ENCODE measurements around the gene RPL41. TPM values are rescaled to one million over a fixed set of nuclear protein-coding genes. Genes with fewer than 3 reads are reported as not detected.

RPL41 gene
- total and polyA plus RNA-seq, 9 of the 15 experiments (the other 6 are each of a cell fraction or from before 2014, with no cell fraction given) = 3,403 to 11,276 (median 5,604) TPM

DNA sequence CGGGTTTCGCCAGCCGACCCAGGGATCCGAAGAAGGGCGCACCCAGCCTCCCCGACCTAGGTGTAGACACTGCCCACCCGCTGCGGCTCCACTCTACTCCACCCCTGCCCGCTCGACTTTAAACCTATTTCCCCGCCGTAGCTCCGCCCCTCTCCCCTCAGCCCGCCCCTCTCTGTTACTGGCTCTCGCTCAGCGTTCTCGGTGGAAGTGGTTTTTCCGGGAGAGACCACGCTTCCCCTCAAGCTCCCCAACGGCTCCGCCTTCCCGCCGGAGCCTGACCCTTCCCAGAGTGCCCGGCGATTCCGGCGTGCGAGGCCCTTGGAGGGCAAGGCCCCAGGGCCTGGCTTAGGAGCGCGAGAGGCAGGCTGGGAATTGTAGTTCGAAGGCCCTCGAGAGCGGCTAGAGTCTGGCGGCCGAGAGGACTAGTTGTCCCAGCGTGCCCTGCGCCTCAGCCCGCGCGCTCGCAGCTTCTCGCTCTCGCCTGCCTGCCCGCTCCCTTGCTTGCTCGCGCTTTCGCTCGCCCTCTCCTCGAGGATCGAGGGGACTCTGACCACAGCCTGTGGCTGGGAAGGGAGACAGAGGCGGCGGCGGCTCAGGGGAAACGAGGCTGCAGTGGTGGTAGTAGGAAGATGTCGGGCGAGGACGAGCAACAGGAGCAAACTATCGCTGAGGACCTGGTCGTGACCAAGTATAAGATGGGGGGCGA lies 12.2 kb upstream of the RPL41 start, which contains the start of gene PA2G4 (continued):
- TF ChIP-seq, protein P1, sequence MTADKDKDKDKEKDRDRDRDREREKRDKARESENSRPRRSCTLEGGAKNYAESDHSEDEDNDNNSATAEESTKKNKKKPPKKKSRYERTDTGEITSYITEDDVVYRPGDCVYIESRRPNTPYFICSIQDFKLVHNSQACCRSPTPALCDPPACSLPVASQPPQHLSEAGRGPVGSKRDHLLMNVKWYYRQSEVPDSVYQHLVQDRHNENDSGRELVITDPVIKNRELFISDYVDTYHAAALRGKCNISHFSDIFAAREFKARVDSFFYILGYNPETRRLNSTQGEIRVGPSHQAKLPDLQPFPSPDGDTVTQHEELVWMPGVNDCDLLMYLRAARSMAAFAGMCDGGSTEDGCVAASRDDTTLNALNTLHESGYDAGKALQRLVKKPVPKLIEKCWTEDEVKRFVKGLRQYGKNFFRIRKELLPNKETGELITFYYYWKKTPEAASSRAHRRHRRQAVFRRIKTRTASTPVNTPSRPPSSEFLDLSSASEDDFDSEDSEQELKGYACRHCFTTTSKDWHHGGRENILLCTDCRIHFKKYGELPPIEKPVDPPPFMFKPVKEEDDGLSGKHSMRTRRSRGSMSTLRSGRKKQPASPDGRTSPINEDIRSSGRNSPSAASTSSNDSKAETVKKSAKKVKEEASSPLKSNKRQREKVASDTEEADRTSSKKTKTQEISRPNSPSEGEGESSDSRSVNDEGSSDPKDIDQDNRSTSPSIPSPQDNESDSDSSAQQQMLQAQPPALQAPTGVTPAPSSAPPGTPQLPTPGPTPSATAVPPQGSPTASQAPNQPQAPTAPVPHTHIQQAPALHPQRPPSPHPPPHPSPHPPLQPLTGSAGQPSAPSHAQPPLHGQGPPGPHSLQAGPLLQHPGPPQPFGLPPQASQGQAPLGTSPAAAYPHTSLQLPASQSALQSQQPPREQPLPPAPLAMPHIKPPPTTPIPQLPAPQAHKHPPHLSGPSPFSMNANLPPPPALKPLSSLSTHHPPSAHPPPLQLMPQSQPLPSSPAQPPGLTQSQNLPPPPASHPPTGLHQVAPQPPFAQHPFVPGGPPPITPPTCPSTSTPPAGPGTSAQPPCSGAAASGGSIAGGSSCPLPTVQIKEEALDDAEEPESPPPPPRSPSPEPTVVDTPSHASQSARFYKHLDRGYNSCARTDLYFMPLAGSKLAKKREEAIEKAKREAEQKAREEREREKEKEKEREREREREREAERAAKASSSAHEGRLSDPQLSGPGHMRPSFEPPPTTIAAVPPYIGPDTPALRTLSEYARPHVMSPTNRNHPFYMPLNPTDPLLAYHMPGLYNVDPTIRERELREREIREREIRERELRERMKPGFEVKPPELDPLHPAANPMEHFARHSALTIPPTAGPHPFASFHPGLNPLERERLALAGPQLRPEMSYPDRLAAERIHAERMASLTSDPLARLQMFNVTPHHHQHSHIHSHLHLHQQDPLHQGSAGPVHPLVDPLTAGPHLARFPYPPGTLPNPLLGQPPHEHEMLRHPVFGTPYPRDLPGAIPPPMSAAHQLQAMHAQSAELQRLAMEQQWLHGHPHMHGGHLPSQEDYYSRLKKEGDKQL (CRISPR knock-in tag; IDR thresholded peaks at IDR 0.05; ENCODE audit: borderline replicate concordance) = no peak
- TF ChIP-seq SMARCA5 (IDR thresholded peaks at IDR 0.05) = no peak
- TF ChIP-seq, protein P2, sequence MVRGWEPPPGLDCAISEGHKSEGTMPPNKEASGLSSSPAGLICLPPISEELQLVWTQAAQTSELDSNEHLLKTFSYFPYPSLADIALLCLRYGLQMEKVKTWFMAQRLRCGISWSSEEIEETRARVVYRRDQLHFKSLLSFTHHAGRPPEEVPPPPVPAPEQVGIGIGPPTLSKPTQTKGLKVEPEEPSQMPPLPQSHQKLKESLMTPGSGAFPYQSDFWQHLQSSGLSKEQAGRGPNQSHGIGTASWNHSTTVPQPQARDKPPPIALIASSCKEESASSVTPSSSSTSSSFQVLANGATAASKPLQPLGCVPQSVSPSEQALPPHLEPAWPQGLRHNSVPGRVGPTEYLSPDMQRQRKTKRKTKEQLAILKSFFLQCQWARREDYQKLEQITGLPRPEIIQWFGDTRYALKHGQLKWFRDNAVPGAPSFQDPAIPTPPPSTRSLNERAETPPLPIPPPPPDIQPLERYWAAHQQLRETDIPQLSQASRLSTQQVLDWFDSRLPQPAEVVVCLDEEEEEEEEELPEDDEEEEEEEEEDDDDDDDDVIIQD (CRISPR knock-in tag; IDR thresholded peaks at IDR 0.05) = no peak
- TF ChIP-seq SREBF1 (IDR thresholded peaks at IDR 0.05; ENCODE audit: borderline replicate concordance, low read depth, low read length) = no peak
- TF ChIP-seq, protein P3, sequence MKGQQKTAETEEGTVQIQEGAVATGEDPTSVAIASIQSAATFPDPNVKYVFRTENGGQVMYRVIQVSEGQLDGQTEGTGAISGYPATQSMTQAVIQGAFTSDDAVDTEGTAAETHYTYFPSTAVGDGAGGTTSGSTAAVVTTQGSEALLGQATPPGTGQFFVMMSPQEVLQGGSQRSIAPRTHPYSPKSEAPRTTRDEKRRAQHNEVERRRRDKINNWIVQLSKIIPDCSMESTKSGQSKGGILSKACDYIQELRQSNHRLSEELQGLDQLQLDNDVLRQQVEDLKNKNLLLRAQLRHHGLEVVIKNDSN (CRISPR knock-in tag; IDR thresholded peaks at IDR 0.05) = peak; percentile 54
- TF ChIP-seq CC2D1A (IDR thresholded peaks at IDR 0.05) = peak; percentile 91; the same call in 1 of the 2 replicates
- TF ChIP-seq EGR1 (conservative IDR thresholded peaks at IDR 0.05) = no peak
- TF ChIP-seq SMARCC2 (IDR thresholded peaks at IDR 0.05; ENCODE audit: low read depth) = no peak
- TF ChIP-seq CREBBP (IDR thresholded peaks at IDR 0.05; ENCODE audit: low read depth, low read length) = no peak
- no peak for TF ChIP-seq ZNF408 (CRISPR knock-in tag; IDR thresholded peaks at IDR 0.05; ENCODE audit: low read depth)
- no peak for TF ChIP-seq PCBP1 (IDR thresholded peaks at IDR 0.05; ENCODE audit: low read depth, low read length, poor library complexity, severe bottlenecking)
- no peak for TF ChIP-seq KLF1 (tag; IDR thresholded peaks at IDR 0.05)
- TF ChIP-seq, protein P4, sequence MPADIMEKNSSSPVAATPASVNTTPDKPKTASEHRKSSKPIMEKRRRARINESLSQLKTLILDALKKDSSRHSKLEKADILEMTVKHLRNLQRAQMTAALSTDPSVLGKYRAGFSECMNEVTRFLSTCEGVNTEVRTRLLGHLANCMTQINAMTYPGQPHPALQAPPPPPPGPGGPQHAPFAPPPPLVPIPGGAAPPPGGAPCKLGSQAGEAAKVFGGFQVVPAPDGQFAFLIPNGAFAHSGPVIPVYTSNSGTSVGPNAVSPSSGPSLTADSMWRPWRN (IDR thresholded peaks at IDR 0.05; ENCODE audit: low read depth) = no peak
- no peak for TF ChIP-seq NCOR1 (IDR thresholded peaks at IDR 0.05)
- TF ChIP-seq ZNF764 (CRISPR knock-in tag; IDR thresholded peaks at IDR 0.05; ENCODE audit: low read depth) = no peak
- TF ChIP-seq, protein P5, sequence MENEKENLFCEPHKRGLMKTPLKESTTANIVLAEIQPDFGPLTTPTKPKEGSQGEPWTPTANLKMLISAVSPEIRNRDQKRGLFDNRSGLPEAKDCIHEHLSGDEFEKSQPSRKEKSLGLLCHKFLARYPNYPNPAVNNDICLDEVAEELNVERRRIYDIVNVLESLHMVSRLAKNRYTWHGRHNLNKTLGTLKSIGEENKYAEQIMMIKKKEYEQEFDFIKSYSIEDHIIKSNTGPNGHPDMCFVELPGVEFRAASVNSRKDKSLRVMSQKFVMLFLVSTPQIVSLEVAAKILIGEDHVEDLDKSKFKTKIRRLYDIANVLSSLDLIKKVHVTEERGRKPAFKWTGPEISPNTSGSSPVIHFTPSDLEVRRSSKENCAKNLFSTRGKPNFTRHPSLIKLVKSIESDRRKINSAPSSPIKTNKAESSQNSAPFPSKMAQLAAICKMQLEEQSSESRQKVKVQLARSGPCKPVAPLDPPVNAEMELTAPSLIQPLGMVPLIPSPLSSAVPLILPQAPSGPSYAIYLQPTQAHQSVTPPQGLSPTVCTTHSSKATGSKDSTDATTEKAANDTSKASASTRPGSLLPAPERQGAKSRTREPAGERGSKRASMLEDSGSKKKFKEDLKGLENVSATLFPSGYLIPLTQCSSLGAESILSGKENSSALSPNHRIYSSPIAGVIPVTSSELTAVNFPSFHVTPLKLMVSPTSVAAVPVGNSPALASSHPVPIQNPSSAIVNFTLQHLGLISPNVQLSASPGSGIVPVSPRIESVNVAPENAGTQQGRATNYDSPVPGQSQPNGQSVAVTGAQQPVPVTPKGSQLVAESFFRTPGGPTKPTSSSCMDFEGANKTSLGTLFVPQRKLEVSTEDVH (IDR thresholded peaks at IDR 0.05; ENCODE audit: low read depth, partially characterized antibody) = no peak
- no peak for TF ChIP-seq XRCC4 (IDR thresholded peaks at IDR 0.05; ENCODE audit: extremely low read depth, insufficient read depth, insufficient read length)

All from K562 (cell line).